Measurements from ENCODE around the gene ACSL5. TPM values are rescaled to one million over a fixed set of nuclear protein-coding genes. Genes with fewer than 3 reads are reported as not detected.

ACSL5 gene
- total RNA-seq, 1 experiment from 2014 or later, result not detected

GRCh38 chr10:112379635-112380296 lies 5.8 kb downstream of the ACSL5 start:
- no peaks in the 10 kb centered on the region for H3K4me1 ChIP-seq (ENCODE audit: insufficient read depth, low read length)
- no peak overlapping the region for H2BK120ac ChIP-seq (ENCODE audit: low read depth, low read length, poor library complexity, severe bottlenecking)
- no peak overlapping the region for H3K18ac ChIP-seq (ENCODE audit: insufficient read length, low read depth, low read length)
- no peak for DNase-seq
- no peak overlapping the region for H3K9ac ChIP-seq (ENCODE audit: extremely low read depth, insufficient read length, low read length)
- H3K56ac ChIP-seq (ENCODE audit: insufficient read length, low read depth, low read length), result no peak overlapping the region
- Mint-ChIP-seq H3K36me3 (ENCODE audit: insufficient read depth in 1 of 3, low read depth in 3 of 3) (no peaks in the 10 kb centered on the region), H3K27ac (no peak overlapping the region; a peak in 1 of 7 replicates), H3K27me3 (ENCODE audit: low read depth) (no peaks in the 10 kb centered on the region; the same call in 1 of the 2 replicates), H3K9me3 (no peaks in the 10 kb centered on the region; a peak in 1 of 5 replicates), H3K4me1 (peaks cover 7 to 12% of the 10 kb centered on the region in 2 experiments), H3K4me3 (no peak overlapping the region)
- no peak overlapping the region for H4K5ac ChIP-seq (ENCODE audit: insufficient read length, low read depth, low read length)
- no peak overlapping the region for H2AFZ ChIP-seq (ENCODE audit: low read length)
- no peak overlapping the region for H3K4me2 ChIP-seq (ENCODE audit: insufficient read depth, insufficient read length, low read length)
- no peak overlapping the region for H3K23ac ChIP-seq (ENCODE audit: insufficient read length, low read depth, low read length)
- TF ChIP-seq CTCF (conservative IDR thresholded peaks at IDR 0.05), result no peak
- no peaks in the 10 kb centered on the region for H3K9me3 ChIP-seq (ENCODE audit: control insufficient read depth, low read depth, low read length)
- no peaks in the 10 kb centered on the region for H3K79me2 ChIP-seq (ENCODE audit: insufficient read depth, low read length)
- H2AK5ac ChIP-seq (ENCODE audit: insufficient read length, low read length), result no peak overlapping the region
- no peaks in the 10 kb centered on the region for H3K27me3 ChIP-seq (ENCODE audit: insufficient read depth, low read length)
- no peaks in the 10 kb centered on the region for H4K20me1 ChIP-seq (ENCODE audit: control insufficient read depth, insufficient read depth, insufficient read length)
- H3K79me1 ChIP-seq (ENCODE audit: insufficient read depth, low read depth, low read length, poor library complexity, severe bottlenecking), result no peaks in the 10 kb centered on the region
- no peak overlapping the region for H3K4ac ChIP-seq (ENCODE audit: low read depth, low read length)
- H2BK5ac ChIP-seq (ENCODE audit: insufficient read length, low read length), result no peak overlapping the region
- H3K14ac ChIP-seq (ENCODE audit: insufficient read depth, low read length), result no peak overlapping the region
- no peak overlapping the region for H4K91ac ChIP-seq (ENCODE audit: insufficient read length, low read depth, low read length)
- H2BK12ac ChIP-seq (ENCODE audit: insufficient read length, low read depth, low read length), result no peak overlapping the region
- H3K27ac ChIP-seq (ENCODE audit: insufficient read length, low read depth, low read length), result no peak overlapping the region
- WGBS (ENCODE audit: extremely low coverage, insufficient read length, low lambda C conversion rate), result no CpG with 5 or more reads among the region's 8 CpGs
- no peak overlapping the region for H2BK20ac ChIP-seq (ENCODE audit: low read depth, low read length, poor library complexity, severe bottlenecking)
- H3K23me2 ChIP-seq (ENCODE audit: insufficient read length, low read depth, low read length, poor library complexity, severe bottlenecking), result no peaks in the 10 kb centered on the region
- H3T11ph ChIP-seq (ENCODE audit: low read length), result no peak overlapping the region
- no peak overlapping the region for H4K8ac ChIP-seq (replicated peaks; ENCODE audit: insufficient read length, low read depth, low read length)
- no peak overlapping the region for H2BK15ac ChIP-seq (ENCODE audit: low read depth, low read length)

Data from H9 (cell line).